ENCODE measurements around the gene TNS1.

DNA sequence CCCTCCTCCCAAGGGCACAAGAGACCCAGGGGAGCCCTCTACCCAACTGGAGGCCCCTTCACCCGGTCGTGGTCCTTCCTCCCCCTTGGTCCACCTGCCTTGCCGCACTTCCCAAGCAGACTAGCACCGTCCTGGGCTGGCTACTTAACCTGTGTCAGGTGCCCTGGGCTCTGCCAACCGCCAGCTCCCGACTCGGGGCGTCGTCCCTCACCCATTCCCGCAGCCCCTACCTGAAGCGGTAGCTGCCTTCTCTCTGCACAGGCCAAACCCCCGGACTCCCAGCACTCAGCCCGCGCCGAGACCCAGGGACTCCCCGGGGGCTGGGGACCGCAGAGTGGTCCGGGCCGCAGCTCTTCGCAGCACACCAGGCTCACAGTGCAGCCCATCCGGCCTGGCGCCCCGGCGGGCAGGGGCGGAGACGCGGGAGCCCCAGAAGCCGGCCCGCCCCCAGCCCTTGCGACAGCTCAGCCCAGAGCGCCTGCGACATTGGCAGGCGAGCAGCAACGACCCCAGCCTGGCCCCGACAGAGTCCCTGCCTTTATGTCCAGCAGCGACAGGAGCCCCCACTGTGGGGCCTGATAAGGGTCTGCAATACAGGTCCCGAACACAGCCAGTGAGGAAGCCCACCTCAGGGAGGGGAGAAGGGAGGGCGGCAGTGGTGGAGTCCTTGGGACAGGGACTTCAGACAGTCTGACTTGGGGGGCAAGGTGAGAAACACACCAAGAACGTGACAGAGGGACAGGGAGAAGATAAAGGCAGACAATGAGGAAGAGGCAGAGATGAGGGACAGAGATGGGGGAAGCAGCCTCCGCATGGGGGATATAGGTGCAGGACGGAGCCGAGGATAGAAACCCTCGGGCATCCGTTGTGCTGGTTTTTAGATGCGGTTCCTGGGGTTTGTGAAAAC is 31.0 kb upstream of the TNS1 start:
- TF ChIP-seq, protein P1, sequence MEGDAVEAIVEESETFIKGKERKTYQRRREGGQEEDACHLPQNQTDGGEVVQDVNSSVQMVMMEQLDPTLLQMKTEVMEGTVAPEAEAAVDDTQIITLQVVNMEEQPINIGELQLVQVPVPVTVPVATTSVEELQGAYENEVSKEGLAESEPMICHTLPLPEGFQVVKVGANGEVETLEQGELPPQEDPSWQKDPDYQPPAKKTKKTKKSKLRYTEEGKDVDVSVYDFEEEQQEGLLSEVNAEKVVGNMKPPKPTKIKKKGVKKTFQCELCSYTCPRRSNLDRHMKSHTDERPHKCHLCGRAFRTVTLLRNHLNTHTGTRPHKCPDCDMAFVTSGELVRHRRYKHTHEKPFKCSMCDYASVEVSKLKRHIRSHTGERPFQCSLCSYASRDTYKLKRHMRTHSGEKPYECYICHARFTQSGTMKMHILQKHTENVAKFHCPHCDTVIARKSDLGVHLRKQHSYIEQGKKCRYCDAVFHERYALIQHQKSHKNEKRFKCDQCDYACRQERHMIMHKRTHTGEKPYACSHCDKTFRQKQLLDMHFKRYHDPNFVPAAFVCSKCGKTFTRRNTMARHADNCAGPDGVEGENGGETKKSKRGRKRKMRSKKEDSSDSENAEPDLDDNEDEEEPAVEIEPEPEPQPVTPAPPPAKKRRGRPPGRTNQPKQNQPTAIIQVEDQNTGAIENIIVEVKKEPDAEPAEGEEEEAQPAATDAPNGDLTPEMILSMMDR (IDR thresholded peaks at IDR 0.05) = no peak
- TF ChIP-seq POLR2A (IDR thresholded peaks at IDR 0.05) = no peak

Data from lower leg skin (tissue), 3 donors.